ENCODE measurements around the gene FAM131A.

FAM131A gene

GRCh38 chr3:184337399-184337714 is at the start of gene FAM131A:
Gene FAM131A (plus strand): TSS chr3:184337600. CDS start chr3:184337631, 31 bp downstream.
- no peak for DNase-seq (ENCODE audit: low read depth, low spot score)

- peak; percentile 52 for DNase-seq (ENCODE audit: low read depth, low spot score)
Measured at GRCh38 chr3:184289426-184289938, 47.9 kb upstream of the FAM131A start.

- no peak for DNase-seq (ENCODE audit: low read depth, low spot score)
Measured at GRCh38 chr3:184290331-184290730, 47.1 kb upstream of the FAM131A start.

GRCh38 chr3:184291044-184291737 is 46.2 kb upstream of the FAM131A start:
- no peak for DNase-seq (ENCODE audit: low read depth, low spot score)

GRCh38 chr3:184291738-184292445 is 45.5 kb upstream of the FAM131A start:
- DNase-seq (ENCODE audit: low read depth, low spot score): no peak

- DNase-seq (ENCODE audit: low read depth, low spot score): no peak
Measured at GRCh38 chr3:184295771-184296170, 41.6 kb upstream of the FAM131A start.

- DNase-seq (ENCODE audit: low read depth, low spot score): no peak
Measured at GRCh38 chr3:184296616-184297015, 40.8 kb upstream of the FAM131A start.

GRCh38 chr3:184298759-184299487 is 38.5 kb upstream of the FAM131A start, which contains the start of gene PSMD2:
Gene PSMD2 (plus strand): TSS chr3:184299241. CDS start chr3:184299267, 26 bp downstream.
- DNase-seq (ENCODE audit: low read depth, low spot score): peak; percentile 97

GRCh38 chr3:184299488-184300377 is 37.7 kb upstream of the FAM131A start:
- no peak for DNase-seq (ENCODE audit: low read depth, low spot score)

- DNase-seq (ENCODE audit: low read depth, low spot score): no peak
Measured at GRCh38 chr3:184300378-184300720, 37.1 kb upstream of the FAM131A start.

GRCh38 chr3:184305577-184305976 is 31.8 kb upstream of the FAM131A start:
- no peak for DNase-seq (ENCODE audit: low read depth, low spot score)

GRCh38 chr3:184306341-184306972 is 30.9 kb upstream of the FAM131A start:
- DNase-seq (ENCODE audit: low read depth, low spot score): no peak

GRCh38 chr3:184307915-184308314 is 29.5 kb upstream of the FAM131A start:
- no peak for DNase-seq (ENCODE audit: low read depth, low spot score)

GRCh38 chr3:184308744-184309143 is 28.7 kb upstream of the FAM131A start:
- no peak for DNase-seq (ENCODE audit: low read depth, low spot score)

- no peak for DNase-seq (ENCODE audit: low read depth, low spot score)
Measured at GRCh38 chr3:184311633-184312032, 25.8 kb upstream of the FAM131A start.

- peak; percentile 86 for DNase-seq (ENCODE audit: low read depth, low spot score)
Measured at GRCh38 chr3:184314363-184314699, 23.1 kb upstream of the FAM131A start, which contains the start of gene EIF4G1. Gene EIF4G1 (plus strand): TSS chr3:184314606. CDS start chr3:184315797, 1,191 bp downstream.

- DNase-seq (ENCODE audit: low read depth, low spot score): peak; percentile 44
Measured at GRCh38 chr3:184314700-184315542, 22.5 kb upstream of the FAM131A start.

GRCh38 chr3:184315543-184315867 is 21.9 kb upstream of the FAM131A start:
- DNase-seq (ENCODE audit: low read depth, low spot score): no peak

- no peak for DNase-seq (ENCODE audit: low read depth, low spot score)
Measured at GRCh38 chr3:184315871-184316661, 21.3 kb upstream of the FAM131A start.
